Skeletal muscle tissue (tissue), 4 donors: ENCODE results near the gene SOX5. TPM values are rescaled to one million over a fixed set of nuclear protein-coding genes. Genes with fewer than 3 reads are reported as not detected.
"Not testable (repeated sequence)": the region's sequence is repeated elsewhere in the genome, so short reads cannot be mapped to it uniquely, and the experiment has no call there.

ENCODE experiments used
- H3K27ac ChIP-seq: one replicate; pipeline ENCODE4 v1.7.0; 2013; ENCODE audit warnings: mild to moderate bottlenecking, low read depth, low read length, inconsistent platforms
- H3K27me3 ChIP-seq, 3 donors: one replicate each; pipeline ENCODE4 v1.7.0; 2013; ENCODE audit warnings: low read length in 3 of 3; ENCODE audit not compliant: control insufficient read depth in 3 of 3, insufficient read depth in 3 of 3
- H3K36me3 ChIP-seq, 3 donors: one replicate each; pipeline ENCODE4 v1.7.0; 2013; ENCODE audit warnings: low read length in 3 of 3; ENCODE audit not compliant: control insufficient read depth in 3 of 3, insufficient read depth in 3 of 3
- H3K4me1 ChIP-seq, 3 donors: one replicate each; pipeline ENCODE4 v1.7.0; 2013; ENCODE audit warnings: low read length in 3 of 3, mild to moderate bottlenecking in 3 of 3; ENCODE audit not compliant: control insufficient read depth in 3 of 3, insufficient read depth in 3 of 3
- H3K4me3 ChIP-seq, 3 donors: one replicate each; pipeline ENCODE4 v1.7.0; 2013; ENCODE audit warnings: low read length in 3 of 3
- H3K9ac ChIP-seq, 3 donors: one replicate each; pipeline ENCODE4 v1.7.0; 2013; ENCODE audit warnings: low read length in 3 of 3, mild to moderate bottlenecking in 3 of 3, moderate library complexity in 2 of 3, low read depth in 1 of 3
- H3K9me3 ChIP-seq, 3 donors: one replicate each; pipeline ENCODE4 v1.7.0; 2013; ENCODE audit warnings: low read length in 3 of 3; ENCODE audit not compliant: control insufficient read depth in 3 of 3
- total RNA-seq: library from RNA; depleted of rRNA; stranded (reverse); fragments of >200 nt; gene quantifications from one replicate; pipeline ENCODE4 v1.2.3, GENCODE V29; 2014
- donor health status: Osteomylitis.

The SOX5 gene
- total RNA-seq, 1 donor from 2014 or later, result 6.3 TPM

DNA sequence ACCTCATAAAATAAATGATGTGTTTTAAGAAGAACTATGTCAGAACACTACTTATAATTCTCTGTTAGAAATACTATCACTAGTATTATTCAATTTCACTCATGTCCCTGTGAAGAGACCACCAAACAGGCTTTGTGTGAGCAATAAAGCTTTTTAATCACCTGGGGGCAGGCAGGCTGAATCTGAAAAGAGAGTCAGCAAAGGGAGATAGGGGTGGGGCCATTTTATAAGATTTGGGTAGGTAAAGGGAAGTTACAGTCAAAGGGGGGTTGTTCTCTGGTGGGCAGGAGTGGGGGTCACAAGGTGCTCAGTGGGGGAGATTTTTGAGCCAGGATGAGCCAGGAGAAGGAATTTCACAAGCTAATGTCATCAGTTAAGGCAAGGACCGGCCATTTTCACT is 443.7 kb downstream of the SOX5 start:
- H3K27ac ChIP-seq, H3K9me3 ChIP-seq: not testable (repeated sequence)

DNA sequence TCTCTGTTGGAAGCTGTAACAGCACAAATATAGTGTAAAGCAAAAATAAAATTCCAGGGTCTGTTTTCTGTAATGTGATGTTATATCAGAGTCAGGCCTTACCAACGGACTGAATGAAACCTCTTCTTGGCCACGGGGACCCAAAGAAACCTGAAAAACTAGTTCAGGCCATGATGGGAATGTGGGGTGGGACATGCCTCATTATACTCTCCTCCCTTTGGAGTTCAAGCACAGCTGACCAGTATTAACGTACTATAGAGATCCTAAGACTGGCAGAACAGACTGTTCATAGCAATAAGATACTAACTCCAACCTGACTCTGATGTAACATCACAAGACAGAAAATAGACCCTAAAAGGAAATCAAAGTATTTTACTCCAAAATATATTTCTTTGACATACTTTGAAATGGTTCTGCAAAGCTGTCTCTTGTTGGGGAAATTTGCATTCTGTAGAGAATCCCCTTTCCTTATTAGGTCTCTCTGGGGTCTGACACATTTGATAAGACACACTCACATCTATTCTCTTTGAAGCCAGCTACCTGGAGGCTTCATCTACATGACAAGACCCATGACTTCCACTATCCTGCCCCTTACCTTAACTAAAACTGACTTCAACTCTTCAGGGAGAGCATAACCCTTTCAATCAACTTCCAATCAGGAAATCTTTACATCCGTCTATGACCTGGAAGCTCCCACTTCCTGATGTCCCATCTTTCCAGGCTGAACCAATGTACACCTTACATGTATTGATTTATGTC is 444.6 kb downstream of the SOX5 start:
- H3K9me3 ChIP-seq, result peaks cover 0 to 2% (median 0%) of the 10 kb centered on the region in 3 donors
- no peaks in the 10 kb centered on the region for H3K4me1 ChIP-seq

More for the DNA sequence above, 443.7 kb downstream of the SOX5 start:
- H3K4me1 ChIP-seq, H3K27me3 ChIP-seq, H3K36me3 ChIP-seq, H3K9ac ChIP-seq, H3K4me3 ChIP-seq: not testable (repeated sequence)

DNA sequence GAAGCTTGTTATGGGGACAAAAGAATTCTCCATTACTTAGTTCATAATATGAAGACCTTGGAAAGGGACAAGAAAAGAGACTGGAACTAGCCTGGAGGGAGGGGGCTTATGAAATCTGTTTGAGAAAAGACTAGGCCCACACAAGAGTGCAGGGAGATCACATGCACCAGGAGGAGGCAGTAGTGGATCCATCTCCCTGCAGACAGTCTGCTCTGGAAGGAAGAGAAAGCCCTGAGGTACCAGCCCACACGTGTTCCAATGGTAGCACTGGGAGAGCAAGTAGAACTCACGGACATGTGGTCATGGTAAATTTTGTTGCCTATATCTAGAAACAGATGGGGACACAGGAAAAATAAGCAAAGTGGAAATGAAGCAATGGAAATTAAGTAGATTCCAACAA is 445.4 kb downstream of the SOX5 start:
- H3K27me3 ChIP-seq, result no peaks in the 10 kb centered on the region
- H3K27ac ChIP-seq, result no peak overlapping the region
- H3K9me3 ChIP-seq, result peaks cover 0 to 4% (median 2%) of the 10 kb centered on the region in 3 donors
- no peaks in the 10 kb centered on the region for H3K4me1 ChIP-seq
- no peaks in the 10 kb centered on the region for H3K36me3 ChIP-seq
- H3K4me3 ChIP-seq, result no peak overlapping the region
- no peak overlapping the region for H3K9ac ChIP-seq

More for the DNA sequence above, 444.6 kb downstream of the SOX5 start:
- Histone ChIP-seq H3K9ac (no peak overlapping the region), H3K27ac (no peak overlapping the region), H3K4me3 (no peak overlapping the region), H3K27me3 (no peaks in the 10 kb centered on the region), H3K36me3 (no peaks in the 10 kb centered on the region)

DNA sequence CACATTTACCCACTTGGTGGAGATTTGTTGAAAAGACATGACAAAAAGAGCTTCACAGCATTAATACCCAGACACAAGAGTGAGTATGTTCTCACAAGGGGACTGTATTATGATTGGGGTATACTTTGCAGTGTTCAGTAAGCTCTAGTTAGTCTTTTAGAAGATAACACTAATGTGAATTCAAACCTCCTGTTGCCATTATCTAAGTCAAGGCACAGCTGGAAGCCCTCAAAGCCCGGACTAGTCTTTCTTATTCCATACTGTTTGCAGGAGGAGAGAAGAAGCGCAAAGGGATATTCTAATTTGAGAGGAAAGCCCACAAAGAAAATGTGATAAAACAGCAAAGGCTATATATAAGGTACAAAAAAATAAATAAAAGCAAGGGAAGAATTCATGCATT is 445.9 kb downstream of the SOX5 start:
- H3K36me3 ChIP-seq, result no peaks in the 10 kb centered on the region
- H3K27me3 ChIP-seq, result no peaks in the 10 kb centered on the region
- H3K4me3 ChIP-seq, result no peak overlapping the region
- no peak overlapping the region for H3K9ac ChIP-seq
- H3K27ac ChIP-seq, result no peak overlapping the region
- H3K9me3 ChIP-seq, result peaks cover 0 to 4% (median 2%) of the 10 kb centered on the region in 3 donors
- no peaks in the 10 kb centered on the region for H3K4me1 ChIP-seq

DNA sequence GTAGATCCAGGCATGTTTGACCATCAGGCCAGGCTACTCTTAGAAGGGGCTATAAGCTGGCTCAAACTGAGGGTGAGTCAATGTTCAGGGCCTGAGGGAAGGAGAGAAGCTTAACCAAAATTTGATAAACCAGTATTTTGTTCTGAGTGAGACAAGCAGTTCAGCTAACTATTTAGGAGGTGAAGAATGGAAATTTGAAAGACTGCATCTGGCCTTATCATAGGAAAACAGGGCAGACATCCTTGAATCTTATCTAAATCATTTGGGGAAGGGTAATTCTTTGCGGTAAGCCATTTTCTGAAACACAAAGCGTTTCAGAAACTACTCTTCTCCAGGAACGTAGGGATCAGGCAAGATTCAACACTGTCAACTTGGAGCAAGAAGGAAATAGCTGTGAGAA is 447.2 kb downstream of the SOX5 start:
- Histone ChIP-seq H3K27ac (no peak overlapping the region), H3K4me1 (no peaks in the 10 kb centered on the region), H3K27me3 (no peaks in the 10 kb centered on the region), H3K36me3 (no peaks in the 10 kb centered on the region), H3K9ac (no peak overlapping the region), H3K4me3 (no peak overlapping the region), H3K9me3 (peaks cover 0 to 4% (median 2%) of the 10 kb centered on the region in 3 donors)

DNA sequence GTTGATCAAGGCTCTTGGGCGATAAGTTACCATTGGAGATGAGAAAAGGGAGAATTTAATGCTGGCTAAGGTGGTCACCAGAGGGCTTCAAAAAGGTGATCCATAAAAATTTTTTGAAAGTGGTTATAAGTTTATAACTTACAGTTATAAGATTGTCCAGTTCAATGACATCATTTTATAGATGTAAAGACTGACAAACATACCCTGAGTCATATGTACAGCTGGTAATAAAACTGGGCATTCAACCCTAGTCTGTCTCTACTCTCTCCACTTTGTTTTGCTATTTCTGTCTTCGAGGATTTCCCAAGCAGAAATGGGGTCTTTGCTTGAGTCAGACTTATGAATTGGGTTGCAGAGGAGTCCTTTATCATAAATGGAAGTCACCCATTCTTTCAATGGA is 454.0 kb downstream of the SOX5 start:
- Histone ChIP-seq H3K4me3 (no peak overlapping the region), H3K27ac (no peak overlapping the region), H3K9ac (no peak overlapping the region), H3K27me3 (no peaks in the 10 kb centered on the region), H3K9me3 (peaks cover 0 to 4% (median 0%) of the 10 kb centered on the region in 3 donors), H3K4me1 (no peaks in the 10 kb centered on the region), H3K36me3 (no peaks in the 10 kb centered on the region)

DNA sequence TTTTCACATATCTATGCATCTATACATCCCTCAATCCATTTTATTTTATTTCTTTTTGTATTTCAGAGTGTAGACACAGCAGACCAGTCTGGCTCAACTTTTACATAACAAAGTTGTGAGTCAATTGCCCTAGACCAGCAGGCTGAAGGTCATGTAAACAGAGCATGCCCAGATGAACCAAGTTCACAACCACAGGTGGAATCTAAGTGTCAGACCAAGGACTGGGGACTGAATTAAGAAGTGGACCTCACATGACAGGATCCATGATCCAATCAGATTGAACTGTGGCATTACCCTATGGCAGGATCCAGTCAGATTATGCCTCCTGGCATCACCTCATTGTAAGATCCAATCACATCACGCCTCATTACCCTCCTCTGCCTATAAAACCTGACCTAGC is 455.8 kb downstream of the SOX5 start:
- no peaks in the 10 kb centered on the region for H3K36me3 ChIP-seq
- no peaks in the 10 kb centered on the region for H3K4me1 ChIP-seq
- no peak overlapping the region for H3K27ac ChIP-seq
- peaks cover 0 to 2% (median 1%) of the 10 kb centered on the region in 3 donors for H3K9me3 ChIP-seq
- H3K27me3 ChIP-seq, result no peaks in the 10 kb centered on the region
- no peak overlapping the region for H3K9ac ChIP-seq
- H3K4me3 ChIP-seq, result no peak overlapping the region

DNA sequence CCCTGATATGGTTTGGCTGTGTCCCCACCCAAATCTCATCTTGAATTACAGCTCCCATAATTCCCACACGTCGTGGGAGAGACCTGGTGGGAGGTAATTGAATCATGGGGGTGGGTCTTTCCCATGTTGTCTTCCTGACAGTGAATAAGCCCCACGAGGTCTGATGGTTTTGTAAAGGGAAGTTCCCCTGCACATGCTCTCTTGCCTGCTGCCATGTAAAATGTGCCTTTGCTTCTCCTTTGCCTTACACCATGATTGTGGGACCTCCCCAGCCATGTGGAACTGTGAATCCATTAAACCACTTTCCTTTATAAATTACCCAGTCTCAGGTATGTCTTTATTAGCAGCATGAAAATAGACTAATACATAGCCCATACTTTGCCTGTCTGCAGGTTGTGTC is 458.4 kb downstream of the SOX5 start:
- not testable (repeated sequence) for H3K4me3 ChIP-seq, H3K27ac ChIP-seq, H3K27me3 ChIP-seq, H3K4me1 ChIP-seq, H3K36me3 ChIP-seq, H3K9ac ChIP-seq, H3K9me3 ChIP-seq

DNA sequence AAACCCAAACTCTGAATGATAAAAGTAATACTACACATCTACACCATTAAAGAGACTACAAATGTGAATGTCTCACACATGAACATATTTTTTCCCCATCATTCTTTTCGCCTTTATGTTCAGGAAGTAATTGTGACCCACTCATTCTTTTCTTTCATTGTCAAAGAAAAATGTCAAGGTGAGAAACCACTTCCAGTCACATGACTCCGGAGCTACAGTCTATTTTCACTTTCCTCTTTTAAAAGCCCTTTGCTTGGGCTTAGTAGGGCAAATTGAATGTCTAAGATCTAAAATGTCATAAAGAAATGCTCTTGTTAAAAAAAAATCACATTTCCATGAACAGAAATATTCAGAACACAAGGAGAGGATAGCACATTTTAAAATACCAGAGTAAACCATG is 461.3 kb downstream of the SOX5 start:
- Histone ChIP-seq H3K9ac (no peak overlapping the region), H3K27ac (no peak overlapping the region), H3K36me3 (no peaks in the 10 kb centered on the region), H3K4me1 (no peaks in the 10 kb centered on the region), H3K9me3 (peaks cover 0 to 2% (median 1%) of the 10 kb centered on the region in 3 donors), H3K27me3 (no peaks in the 10 kb centered on the region), H3K4me3 (no peak overlapping the region)

DNA sequence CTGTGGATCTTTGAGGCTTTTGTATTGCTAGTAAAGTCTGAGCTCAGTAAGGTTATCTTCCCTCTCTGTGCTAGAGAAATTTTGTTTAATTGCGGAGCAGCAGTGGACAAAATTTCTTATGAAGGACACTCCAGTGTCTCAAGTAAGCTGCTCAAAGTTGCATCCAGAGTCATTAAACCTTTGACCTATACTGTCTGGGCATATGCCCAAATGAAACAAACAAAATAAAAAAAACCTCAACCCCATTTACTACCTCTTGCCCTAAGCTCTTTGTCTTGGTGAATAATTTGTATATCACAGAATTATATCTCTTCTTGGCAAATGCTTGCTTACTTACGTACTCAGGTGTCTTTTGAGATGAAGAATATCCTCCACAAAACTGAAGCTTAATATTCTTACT is 465.2 kb downstream of the SOX5 start:
- Histone ChIP-seq H3K9ac (no peak overlapping the region), H3K9me3 (peaks cover 0 to 1% (median 0%) of the 10 kb centered on the region in 3 donors), H3K27me3 (no peaks in the 10 kb centered on the region), H3K4me1 (no peaks in the 10 kb centered on the region), H3K36me3 (no peaks in the 10 kb centered on the region), H3K27ac (no peak overlapping the region), H3K4me3 (no peak overlapping the region)
